ENCODE measurements around the gene SURF2. TPM values are rescaled to one million over a fixed set of nuclear protein-coding genes. Genes with fewer than 3 reads are reported as not detected.

Gene SURF2
- total and polyA plus RNA-seq, 9 of the 15 experiments (the other 6 are each of a cell fraction or from before 2014, with no cell fraction given) = 5.5 to 82.5 (median 21.3) TPM

DNA sequence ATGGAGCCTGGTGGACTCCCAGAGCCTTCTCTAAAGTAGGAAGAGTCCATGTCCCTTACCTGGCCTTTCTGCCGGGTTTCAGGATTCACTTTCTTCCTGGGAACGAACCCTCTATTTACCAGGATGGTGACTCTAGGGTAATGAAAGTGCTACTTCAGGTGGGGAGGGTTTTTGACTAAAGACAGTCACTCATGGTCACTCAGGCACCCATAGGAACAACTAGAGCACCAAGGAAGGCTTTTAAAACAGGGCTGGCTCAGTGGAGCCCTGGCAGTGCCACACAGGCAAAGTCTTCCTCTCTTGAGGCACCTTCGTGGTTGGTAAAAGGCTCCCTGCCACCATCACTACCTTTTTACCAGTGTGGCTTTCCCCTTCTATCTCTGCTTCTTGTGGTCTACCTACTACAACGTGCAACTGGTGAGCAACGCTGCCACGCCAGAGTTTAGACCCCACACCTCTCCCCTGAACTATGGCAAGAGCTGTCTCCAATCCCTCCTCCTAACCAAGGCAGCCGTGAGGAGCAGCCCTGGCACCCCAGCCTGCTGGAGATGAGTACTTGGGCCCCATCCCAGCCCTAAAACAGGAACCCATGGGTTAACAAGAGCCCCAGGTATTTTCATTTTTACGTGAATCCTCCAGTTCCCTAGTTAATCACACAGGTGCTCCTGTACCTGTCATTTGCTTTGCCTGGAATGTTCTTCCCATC, 3.6 kb upstream of the SURF2 start (continued):
- TF ChIP-seq, protein P1, sequence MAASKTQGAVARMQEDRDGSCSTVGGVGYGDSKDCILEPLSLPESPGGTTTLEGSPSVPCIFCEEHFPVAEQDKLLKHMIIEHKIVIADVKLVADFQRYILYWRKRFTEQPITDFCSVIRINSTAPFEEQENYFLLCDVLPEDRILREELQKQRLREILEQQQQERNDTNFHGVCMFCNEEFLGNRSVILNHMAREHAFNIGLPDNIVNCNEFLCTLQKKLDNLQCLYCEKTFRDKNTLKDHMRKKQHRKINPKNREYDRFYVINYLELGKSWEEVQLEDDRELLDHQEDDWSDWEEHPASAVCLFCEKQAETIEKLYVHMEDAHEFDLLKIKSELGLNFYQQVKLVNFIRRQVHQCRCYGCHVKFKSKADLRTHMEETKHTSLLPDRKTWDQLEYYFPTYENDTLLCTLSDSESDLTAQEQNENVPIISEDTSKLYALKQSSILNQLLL (CRISPR knock-in tag; IDR thresholded peaks at IDR 0.05; ENCODE audit: borderline replicate concordance) = no peak
- no peak for TF ChIP-seq NBN (IDR thresholded peaks at IDR 0.05; ENCODE audit: low read depth)
- TF ChIP-seq SAFB2 (IDR thresholded peaks at IDR 0.05; ENCODE audit: borderline replicate concordance, low read depth, low read length, severe bottlenecking) = no peak
- TF ChIP-seq, protein P2, sequence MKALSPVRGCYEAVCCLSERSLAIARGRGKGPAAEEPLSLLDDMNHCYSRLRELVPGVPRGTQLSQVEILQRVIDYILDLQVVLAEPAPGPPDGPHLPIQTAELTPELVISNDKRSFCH (CRISPR knock-in tag; IDR thresholded peaks at IDR 0.05) = no peak
- TF ChIP-seq, protein P2 (tag; IDR thresholded peaks at IDR 0.05) = no peak
- no peak for TF ChIP-seq CHD2 (IDR thresholded peaks at IDR 0.05; ENCODE audit: low read depth, low read length)
- TF ChIP-seq, protein P3, sequence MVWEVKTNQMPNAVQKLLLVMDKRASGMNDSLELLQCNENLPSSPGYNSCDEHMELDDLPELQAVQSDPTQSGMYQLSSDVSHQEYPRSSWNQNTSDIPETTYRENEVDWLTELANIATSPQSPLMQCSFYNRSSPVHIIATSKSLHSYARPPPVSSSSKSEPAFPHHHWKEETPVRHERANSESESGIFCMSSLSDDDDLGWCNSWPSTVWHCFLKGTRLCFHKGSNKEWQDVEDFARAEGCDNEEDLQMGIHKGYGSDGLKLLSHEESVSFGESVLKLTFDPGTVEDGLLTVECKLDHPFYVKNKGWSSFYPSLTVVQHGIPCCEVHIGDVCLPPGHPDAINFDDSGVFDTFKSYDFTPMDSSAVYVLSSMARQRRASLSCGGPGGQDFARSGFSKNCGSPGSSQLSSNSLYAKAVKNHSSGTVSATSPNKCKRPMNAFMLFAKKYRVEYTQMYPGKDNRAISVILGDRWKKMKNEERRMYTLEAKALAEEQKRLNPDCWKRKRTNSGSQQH (CRISPR knock-in tag; IDR thresholded peaks at IDR 0.05) = no peak
- TF ChIP-seq PML (IDR thresholded peaks at IDR 0.05; ENCODE audit: low read length) = peak; percentile 42; the same call in 1 of the 2 replicates
- TF ChIP-seq, protein P4, sequence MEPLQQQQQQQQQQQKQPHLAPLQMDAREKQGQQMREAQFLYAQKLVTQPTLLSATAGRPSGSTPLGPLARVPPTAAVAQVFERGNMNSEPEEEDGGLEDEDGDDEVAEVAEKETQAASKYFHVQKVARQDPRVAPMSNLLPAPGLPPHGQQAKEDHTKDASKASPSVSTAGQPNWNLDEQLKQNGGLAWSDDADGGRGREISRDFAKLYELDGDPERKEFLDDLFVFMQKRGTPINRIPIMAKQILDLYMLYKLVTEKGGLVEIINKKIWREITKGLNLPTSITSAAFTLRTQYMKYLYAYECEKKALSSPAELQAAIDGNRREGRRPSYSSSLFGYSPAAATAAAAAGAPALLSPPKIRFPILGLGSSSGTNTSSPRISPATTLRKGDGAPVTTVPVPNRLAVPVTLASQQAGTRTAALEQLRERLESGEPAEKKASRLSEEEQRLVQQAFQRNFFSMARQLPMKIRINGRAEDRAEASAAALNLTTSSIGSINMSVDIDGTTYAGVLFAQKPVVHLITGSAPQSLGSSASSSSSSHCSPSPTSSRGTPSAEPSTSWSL (CRISPR knock-in tag; IDR thresholded peaks at IDR 0.05; ENCODE audit: borderline replicate concordance) = no peak
- no peak for TF ChIP-seq SREBF2 (CRISPR knock-in tag; IDR thresholded peaks at IDR 0.05)
- no peak for TF ChIP-seq ZFX (CRISPR knock-in tag; IDR thresholded peaks at IDR 0.05)
- TF ChIP-seq HSF4 (CRISPR knock-in tag; IDR thresholded peaks at IDR 0.05; ENCODE audit: borderline replicate concordance) = no peak
- TF ChIP-seq, protein P5, sequence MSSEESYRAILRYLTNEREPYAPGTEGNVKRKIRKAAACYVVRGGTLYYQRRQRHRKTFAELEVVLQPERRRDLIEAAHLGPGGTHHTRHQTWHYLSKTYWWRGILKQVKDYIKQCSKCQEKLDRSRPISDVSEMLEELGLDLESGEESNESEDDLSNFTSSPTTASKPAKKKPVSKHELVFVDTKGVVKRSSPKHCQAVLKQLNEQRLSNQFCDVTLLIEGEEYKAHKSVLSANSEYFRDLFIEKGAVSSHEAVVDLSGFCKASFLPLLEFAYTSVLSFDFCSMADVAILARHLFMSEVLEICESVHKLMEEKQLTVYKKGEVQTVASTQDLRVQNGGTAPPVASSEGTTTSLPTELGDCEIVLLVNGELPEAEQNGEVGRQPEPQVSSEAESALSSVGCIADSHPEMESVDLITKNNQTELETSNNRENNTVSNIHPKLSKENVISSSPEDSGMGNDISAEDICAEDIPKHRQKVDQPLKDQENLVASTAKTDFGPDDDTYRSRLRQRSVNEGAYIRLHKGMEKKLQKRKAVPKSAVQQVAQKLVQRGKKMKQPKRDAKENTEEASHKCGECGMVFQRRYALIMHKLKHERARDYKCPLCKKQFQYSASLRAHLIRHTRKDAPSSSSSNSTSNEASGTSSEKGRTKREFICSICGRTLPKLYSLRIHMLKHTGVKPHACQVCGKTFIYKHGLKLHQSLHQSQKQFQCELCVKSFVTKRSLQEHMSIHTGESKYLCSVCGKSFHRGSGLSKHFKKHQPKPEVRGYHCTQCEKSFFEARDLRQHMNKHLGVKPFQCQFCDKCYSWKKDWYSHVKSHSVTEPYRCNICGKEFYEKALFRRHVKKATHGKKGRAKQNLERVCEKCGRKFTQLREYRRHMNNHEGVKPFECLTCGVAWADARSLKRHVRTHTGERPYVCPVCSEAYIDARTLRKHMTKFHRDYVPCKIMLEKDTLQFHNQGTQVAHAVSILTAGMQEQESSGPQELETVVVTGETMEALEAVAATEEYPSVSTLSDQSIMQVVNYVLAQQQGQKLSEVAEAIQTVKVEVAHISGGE (CRISPR knock-in tag; IDR thresholded peaks at IDR 0.05) = no peak
